Fibroblast of pulmonary artery (primary cell): ENCODE data around the gene IQCH.

ENCODE experiments used
- DNase-seq: peaks from one replicate; pipeline ENCODE4 v3.0.0-alpha.2; 2010; ENCODE audit warnings: low read depth
- H3K4me3 ChIP-seq: replicated peaks from 2 replicates; pipeline ENCODE4 v1.5.1; 2011; ENCODE audit warnings: low read depth, mild to moderate bottlenecking, control low read depth, low read length, moderate library complexity
- TF ChIP-seq, protein P1 (sequence below): IDR thresholded peaks from 2 replicates; pipeline ENCODE4 v1.5.1; 2011; ENCODE audit warnings: mild to moderate bottlenecking, control low read depth, low read length, inconsistent platforms; ENCODE audit errors: missing control alignments

The IQCH gene

DNA sequence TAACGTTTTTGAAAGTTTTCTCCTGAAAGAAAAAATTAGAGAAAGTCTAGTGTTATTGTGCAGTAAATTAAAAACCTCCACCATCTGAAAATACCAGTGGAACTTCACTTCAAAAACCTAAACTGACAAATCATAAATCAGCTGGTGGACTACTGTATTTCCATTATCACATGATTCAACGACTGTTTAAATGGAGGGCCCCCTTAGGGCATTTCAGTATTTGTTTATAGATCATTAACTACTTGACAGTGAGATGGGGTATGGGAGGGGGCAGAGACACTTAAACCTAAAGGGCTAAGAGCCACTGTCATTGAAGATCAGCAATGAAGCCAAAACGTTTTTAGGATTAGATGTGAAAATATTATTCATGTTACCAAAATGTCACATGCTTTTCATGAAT lies 257.6 kb downstream of the IQCH start:
- TF ChIP-seq, protein P1, sequence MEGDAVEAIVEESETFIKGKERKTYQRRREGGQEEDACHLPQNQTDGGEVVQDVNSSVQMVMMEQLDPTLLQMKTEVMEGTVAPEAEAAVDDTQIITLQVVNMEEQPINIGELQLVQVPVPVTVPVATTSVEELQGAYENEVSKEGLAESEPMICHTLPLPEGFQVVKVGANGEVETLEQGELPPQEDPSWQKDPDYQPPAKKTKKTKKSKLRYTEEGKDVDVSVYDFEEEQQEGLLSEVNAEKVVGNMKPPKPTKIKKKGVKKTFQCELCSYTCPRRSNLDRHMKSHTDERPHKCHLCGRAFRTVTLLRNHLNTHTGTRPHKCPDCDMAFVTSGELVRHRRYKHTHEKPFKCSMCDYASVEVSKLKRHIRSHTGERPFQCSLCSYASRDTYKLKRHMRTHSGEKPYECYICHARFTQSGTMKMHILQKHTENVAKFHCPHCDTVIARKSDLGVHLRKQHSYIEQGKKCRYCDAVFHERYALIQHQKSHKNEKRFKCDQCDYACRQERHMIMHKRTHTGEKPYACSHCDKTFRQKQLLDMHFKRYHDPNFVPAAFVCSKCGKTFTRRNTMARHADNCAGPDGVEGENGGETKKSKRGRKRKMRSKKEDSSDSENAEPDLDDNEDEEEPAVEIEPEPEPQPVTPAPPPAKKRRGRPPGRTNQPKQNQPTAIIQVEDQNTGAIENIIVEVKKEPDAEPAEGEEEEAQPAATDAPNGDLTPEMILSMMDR: no peak
- no peak overlapping the region for H3K4me3 ChIP-seq
- DNase-seq: no peak

DNA sequence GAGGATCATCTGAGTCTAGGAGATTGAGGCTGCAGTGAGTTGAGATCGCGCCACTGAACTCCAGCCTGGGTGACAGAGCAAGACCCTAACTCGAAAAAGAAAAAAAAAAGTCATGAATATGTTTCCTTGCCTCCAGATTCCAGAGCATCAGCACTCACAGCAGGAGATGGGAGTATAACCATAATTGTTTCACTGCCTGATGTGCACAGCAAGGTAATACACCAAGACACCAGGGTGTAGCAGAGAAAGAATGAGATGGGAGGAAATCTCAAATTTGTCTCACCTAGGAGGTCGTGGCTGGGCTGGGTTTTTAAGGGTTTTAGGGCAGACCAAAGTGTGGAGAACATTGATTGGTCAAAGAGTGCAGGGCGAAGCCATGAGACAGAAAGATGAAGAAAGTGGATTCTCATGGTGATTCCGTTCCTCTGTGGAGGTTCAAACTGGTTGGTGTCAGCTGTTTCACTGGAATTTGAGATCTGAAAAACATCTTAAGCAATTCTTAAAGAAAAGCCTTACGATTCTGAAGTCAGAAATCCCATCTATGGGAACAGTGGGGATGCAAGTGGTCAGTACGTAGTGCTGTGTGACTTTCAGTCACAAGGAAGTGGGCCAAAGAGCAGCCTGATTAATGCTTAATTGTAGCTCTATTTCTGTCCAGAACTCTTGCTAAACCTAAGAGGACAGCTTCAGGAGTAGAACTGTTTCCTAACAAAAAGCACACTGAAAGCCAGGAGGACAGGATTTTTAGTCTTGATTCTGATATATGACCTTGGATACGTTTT lies 258.5 kb downstream of the IQCH start:
- H3K4me3 ChIP-seq: no peak overlapping the region
- DNase-seq: no peak
- TF ChIP-seq, protein P1: no peak

DNA sequence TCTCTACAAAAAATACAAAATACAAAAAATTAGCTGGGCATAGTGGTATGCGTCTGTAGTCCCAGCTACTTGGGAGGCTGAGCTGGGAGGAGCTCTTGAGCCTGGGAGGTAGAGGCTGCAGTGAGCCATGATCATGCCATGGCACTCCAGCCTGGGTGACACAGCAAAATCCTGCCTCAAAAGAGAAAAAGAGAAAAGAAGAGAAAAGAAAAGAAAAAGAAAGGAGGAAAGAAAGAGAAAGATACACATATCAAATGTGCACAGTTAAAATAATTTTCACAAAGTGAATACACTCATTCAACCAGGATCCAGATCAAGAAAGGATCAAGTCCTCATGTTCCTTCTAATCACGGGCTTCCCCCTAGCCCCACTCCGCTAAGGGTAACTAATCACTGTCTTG lies 260.5 kb downstream of the IQCH start:
- DNase-seq: no peak
- H3K4me3 ChIP-seq: no peak overlapping the region
- TF ChIP-seq, protein P1: no peak

DNA sequence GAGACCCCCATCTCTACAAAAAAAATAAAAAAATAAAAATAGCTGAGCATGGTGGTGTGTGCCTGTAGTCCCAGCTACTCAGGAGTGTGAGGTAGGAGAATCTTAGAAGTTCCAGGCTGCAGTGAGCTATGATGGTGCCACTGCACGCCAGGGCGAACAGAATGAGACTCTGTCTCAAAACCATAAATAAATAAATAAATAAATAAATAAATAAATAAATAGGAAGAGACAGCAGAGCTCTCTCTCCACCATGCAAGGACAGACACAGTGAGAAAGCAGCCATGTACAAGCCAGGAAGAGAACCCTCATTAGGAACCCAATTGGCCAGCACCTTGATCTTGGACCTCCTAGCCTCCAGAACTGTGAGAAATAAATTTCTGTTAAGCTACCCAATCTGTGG lies 261.0 kb downstream of the IQCH start:
- no peak for DNase-seq
- TF ChIP-seq, protein P1: no peak

DNA sequence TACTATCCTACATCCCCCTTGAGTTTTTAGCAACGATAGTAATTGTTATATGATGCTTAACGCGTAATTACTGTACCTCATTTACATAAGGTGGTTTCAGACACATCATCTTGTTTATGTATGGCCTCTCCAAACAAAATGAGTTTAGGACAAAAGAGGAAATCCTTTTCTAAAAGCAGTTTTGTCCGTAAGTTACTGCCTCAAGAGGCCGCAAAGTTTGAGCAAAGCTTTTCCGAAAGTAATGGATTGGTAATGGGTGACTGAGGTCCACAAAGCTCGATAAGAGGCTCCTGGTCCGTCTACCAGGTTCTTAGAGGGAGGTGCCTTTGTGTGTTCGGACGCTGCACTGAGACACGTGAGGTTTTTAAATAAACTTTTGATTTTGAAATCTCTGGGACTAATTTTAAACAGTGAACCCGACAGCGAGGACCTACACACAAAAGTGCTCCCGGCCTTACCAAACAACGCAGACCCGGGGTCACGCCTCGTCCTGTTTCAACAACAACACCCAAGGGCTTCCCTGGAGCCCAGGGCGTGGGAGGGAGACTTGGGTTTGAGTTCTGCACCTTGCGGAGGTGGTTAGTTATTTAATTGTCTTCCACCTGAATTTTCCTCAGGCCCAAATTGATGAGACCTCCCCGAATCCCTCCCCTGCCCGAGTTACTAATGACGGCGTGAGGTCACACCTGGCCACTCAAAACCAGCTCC lies 265.9 kb downstream of the IQCH start:
- TF ChIP-seq, protein P1: no peak
- no peak for DNase-seq
- peak overlapping the region; percentile 82 for H3K4me3 ChIP-seq

More for the DNA sequence above, 261.0 kb downstream of the IQCH start:
- no peak overlapping the region for H3K4me3 ChIP-seq

DNA sequence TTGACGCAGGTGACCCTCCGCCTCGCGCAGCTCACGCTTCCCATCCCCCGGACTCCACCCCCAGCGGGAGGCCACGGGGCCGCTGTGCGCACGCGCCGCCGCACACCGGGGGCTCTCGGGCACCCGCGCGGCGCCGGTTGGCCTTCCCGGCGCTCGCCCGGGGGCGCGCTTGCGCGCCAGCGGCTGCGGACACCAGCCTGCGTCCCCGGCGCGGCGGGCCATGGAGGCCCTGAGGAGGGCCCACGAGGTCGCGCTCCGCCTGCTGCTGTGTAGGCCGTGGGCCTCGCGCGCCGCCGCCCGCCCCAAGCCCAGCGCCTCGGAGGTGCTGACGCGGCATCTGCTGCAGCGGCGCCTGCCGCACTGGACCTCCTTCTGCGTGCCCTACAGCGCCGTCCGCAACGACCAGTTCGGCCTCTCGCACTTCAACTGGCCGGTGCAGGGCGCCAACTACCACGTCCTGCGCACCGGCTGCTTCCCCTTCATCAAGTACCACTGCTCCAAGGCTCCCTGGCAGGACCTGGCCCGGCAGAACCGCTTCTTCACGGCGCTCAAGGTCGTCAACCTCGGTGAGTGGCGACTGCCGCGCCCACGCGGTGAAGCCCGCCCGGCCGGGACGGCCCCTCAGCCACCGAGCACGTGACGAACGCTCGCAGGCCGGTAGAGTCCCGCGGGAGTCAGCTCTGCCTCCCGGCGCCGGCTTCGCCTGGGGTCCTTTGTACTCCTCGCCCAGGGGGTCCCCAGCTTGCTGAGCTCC lies 266.6 kb downstream of the IQCH start, which contains the start of gene C15orf61:
Gene C15orf61 (plus strand): TSS at position 103 of the 754 bp plus-strand sequence. CDS start 118 bp downstream, at position 221.
- H3K4me3 ChIP-seq: peak within 1 kb of the TSS; percentile 82
- peak; percentile 76 for DNase-seq

More for the DNA sequence above, 266.6 kb downstream of the IQCH start, which contains the start of gene C15orf61:
- TF ChIP-seq, protein P1: no peak
